Lower leg skin (tissue), 4 donors: ENCODE measurements around the gene PLBD2. TPM values are rescaled to one million over a fixed set of nuclear protein-coding genes. Genes with fewer than 3 reads are reported as not detected.

Experiments used
- DNase-seq, 2 donors: peaks; one replicate each; pipeline ENCODE4 v3.0.0-alpha.2; 2019; ENCODE audit warnings: low spot score in 2 of 2
- H3K4me3 ChIP-seq: fragments of 200-600 bp; sonication (generic); 2 replicates; pipeline ENCODE4 v1.5.1; 2017; ENCODE audit warnings: mild to moderate bottlenecking, low read depth; ENCODE audit not compliant: poor library complexity, severe bottlenecking
- CTCF ChIP-seq, 3 donors: fragments of 450-650 bp; IDR thresholded peaks; one replicate each; pipeline ENCODE4 v1.5.1; 2016; ENCODE audit warnings: antibody characterized with exemption in 3 of 3, mild to moderate bottlenecking in 3 of 3, moderate library complexity in 2 of 3
- POLR2A ChIP-seq, 2 donors: fragments of 450-650 bp; IDR thresholded peaks; one replicate each; pipeline ENCODE4 v1.6.1; 2016 to 2017; ENCODE audit warnings: antibody characterized with exemption in 2 of 2, mild to moderate bottlenecking in 1 of 2, moderate library complexity in 1 of 2
- WGBS, 2 donors: methylation state at CpG; one replicate each; pipeline ENCODE4 v1.1.5; 2018; 5-methylcytosine and 5-hydroxymethylcytosine counted together
- intact Hi-C: fragments of 100-400 bp; cut with DNase I; formaldehyde crosslinking; loops from one replicate; pipeline ENCODE4 v1.15.0; 2023; ENCODE audit warnings: low total_unique reads
- total RNA-seq, 4 donors: library from RNA; depleted of rRNA; stranded (reverse); fragments of >200 nt; gene quantifications; one replicate each; pipeline ENCODE4 v1.1.0, GENCODE V29; 2016

The PLBD2 gene
- total RNA-seq, 4 donors from 2014 or later: 18.9 to 41.2 (median 31.3) TPM

GRCh38 chr12:113370923-113371682 lies 12.7 kb downstream of the PLBD2 start:
- no peak for DNase-seq
- intact Hi-C loops: no loop called here

GRCh38 chr12:113371808-113372207 lies 13.4 kb downstream of the PLBD2 start:
- intact Hi-C loops: no loop called here
- DNase-seq: no peak
- TF ChIP-seq CTCF (IDR thresholded peaks at IDR 0.05): no peak
- TF ChIP-seq POLR2A (IDR thresholded peaks at IDR 0.05): no peak
- H3K4me3 ChIP-seq: no peak overlapping the region
- WGBS, 2 donors: 89 to 99% methylated on average over 6 of the region's 6 CpGs

More at GRCh38 chr12:113370923-113371682, 12.7 kb downstream of the PLBD2 start:
- TF ChIP-seq POLR2A (IDR thresholded peaks at IDR 0.05) (no peak), CTCF (IDR thresholded peaks at IDR 0.05) (no peak)
- H3K4me3 ChIP-seq: no peak overlapping the region
- 78 to 79% methylated on average over 5 to 7 of the region's 7 CpGs for whole genome bisulfite sequencing, 2 donors

GRCh38 chr12:113372371-113372770 lies 14.0 kb downstream of the PLBD2 start:
- intact Hi-C loops: no loop called here
- 90 to 97% methylated on average over 9 of the region's 9 CpGs for WGBS, 2 donors

GRCh38 chr12:113373440-113373839 lies 15.1 kb downstream of the PLBD2 start:
- H3K4me3 ChIP-seq: no peak overlapping the region
- TF ChIP-seq POLR2A (IDR thresholded peaks at IDR 0.05) (no peak), CTCF (IDR thresholded peaks at IDR 0.05) (no peak)
- no peak for DNase-seq
- intact Hi-C loops: no loop called here
- 97 to 99% methylated on average over 3 of the region's 3 CpGs for WGBS, 2 donors

More at GRCh38 chr12:113372371-113372770, 14.0 kb downstream of the PLBD2 start:
- TF ChIP-seq POLR2A (IDR thresholded peaks at IDR 0.05): no peak
- TF ChIP-seq CTCF (IDR thresholded peaks at IDR 0.05): no peak
- no peak overlapping the region for H3K4me3 ChIP-seq
- no peak for DNase-seq

- intact Hi-C loops: no loop called here
- WGBS, 2 donors: 79 to 88% methylated on average over 3 of the region's 3 CpGs
- no peak for TF ChIP-seq CTCF (IDR thresholded peaks at IDR 0.05)
- no peak for TF ChIP-seq POLR2A (IDR thresholded peaks at IDR 0.05)
- H3K4me3 ChIP-seq: no peak overlapping the region
- no peak for DNase-seq
Observed at GRCh38 chr12:113373969-113374368, 15.6 kb downstream of the PLBD2 start.
